ENCODE measurements around the gene KCNQ5.
"Not testable (repeated sequence)": the region's sequence is repeated elsewhere in the genome, so short reads cannot be mapped to it uniquely, and the experiment has no call there.

KCNQ5 gene

DNA sequence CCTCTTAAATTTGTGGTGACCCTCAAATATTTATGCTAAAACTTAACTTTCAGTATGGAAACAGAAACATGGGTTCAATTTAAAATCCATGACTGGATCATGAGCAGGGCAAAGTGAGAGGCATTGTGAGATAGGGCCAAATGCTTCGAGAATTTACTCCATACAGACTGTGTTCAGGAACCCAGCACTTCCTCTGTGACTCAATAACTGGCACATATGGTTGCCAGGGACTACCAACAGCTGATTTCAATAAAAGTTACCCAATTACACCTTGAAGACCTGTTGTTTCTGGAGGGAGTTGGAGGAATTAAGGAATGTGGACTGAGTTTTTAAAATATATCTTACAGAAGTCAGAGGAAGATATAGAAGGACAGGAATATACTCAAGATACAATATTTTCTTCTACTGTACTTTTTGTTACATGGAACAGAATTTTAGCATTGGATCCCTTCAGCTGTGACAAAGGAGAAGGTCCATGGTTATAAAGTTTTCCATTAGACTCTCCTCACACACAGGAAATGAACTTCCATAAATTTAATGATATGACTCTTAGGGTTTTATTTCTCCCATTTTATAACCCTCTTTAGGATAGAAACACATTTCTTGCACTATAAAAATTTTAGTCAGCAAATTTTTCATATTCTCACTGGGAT lies 344.9 kb downstream of the KCNQ5 start:
- no peak for FAIRE-seq

DNA sequence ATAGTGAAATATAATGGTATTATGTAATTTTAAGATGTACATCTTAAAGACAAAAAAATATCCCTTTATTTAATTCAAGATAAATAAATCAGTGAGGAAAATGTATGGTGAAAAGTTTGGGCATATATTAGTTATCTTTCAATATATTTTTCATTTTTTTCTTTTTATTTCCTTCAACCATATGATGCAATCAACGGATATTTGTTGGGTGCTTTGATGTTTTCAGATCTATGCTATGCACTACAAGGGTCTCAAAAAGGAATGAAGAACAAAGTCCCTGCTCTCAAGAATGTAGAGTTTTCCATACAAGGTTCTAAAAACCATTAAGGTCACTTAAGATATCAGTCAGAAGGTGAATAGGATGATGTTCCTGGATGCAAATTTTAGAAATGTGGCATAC lies 345.5 kb downstream of the KCNQ5 start:
- FAIRE-seq = no peak

DNA sequence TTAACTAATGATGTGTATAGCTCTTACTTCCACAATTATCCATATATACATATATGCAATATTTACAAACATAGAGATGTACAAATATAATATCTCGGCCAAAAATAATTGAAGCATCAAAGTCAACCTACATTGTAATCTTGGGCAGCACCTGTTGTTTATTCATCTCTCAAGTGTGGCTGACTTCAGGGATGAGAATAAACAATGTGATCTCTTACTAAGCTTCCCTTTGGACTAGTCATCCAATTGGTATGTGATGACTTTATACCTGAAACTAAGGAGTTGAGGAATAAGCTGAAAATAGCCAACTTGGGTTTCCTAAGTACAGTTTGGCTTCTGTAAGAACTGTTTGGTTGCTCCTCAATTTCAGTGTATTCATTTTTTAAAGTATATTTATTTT lies 346.8 kb downstream of the KCNQ5 start:
- FAIRE-seq = no peak

DNA sequence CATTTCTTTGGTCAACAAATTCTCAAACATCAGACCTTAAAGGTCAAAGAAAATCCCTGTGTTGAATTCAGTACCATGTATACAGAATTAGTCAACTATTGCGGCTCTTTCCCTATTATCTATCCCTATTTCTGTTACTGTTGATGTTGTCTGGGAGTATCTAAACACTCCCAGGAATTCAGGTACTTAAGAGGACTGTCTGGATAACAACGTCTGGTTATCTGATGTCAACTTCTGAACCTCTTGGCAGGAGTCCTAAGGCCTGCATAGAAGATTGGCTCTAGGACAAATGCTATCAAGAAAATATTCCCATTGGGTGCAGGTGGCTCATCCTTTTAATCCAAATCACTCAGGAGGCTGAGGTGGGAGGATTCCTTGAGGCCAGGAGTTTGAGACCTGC lies 347.8 kb downstream of the KCNQ5 start:
- no peak for FAIRE-seq

DNA sequence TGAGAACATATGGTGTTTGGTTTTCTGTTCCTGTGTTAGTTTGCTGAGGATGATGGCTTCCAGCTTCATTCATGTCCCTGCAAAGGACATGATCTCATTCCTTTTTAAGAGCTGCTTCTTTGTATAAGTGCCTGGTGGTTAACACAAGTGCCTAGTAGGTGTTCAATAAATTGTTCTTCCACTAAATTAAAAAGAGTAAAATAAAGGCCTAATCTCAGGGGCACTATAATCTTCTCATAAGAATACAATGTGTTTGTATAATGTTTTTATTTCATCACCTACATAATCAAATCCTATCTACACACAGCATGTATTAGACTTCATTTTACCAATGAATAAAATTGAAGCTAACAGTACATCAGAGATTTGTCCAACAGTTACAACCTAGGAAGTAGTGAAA lies 350.7 kb downstream of the KCNQ5 start:
- FAIRE-seq = no peak

DNA sequence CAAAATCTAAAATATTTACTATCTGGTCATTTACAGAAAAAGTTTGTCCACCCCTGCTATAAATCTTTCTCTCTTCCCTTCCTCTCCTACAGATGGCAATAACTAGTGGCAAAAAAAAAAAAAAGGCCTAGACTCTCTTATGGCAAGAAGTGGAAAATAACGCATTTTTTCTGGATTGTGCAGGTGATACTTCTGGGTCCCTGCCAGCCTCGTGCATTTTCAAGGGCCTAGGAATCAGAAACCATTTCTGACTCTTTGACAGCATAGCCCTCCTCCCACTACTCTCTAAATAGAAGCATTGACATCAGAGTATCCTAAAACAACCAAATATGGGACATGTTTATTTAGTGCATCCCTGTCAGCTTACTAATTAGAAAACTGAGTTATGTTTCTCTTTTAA lies 352.4 kb downstream of the KCNQ5 start:
- no peak for FAIRE-seq

DNA sequence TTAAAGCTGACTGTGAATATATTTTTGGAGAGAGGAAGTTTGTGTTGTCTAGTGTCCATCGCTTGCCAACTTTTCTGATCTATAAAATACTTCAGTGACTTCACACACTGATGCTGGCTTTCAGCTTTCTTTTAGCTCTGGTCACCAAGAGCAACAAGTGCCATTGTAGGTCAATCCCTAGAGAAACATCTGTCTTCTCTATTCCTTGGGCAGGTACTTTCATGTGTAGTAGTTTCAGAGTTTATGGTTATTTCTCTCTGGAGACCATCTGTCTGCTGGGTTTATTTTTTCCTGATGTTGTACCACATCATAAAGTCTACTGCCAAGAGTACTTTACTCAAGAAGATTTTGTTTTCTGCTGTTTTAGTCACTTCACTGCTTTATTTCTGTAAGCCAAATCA lies 353.5 kb downstream of the KCNQ5 start:
- no peak for FAIRE-seq

DNA sequence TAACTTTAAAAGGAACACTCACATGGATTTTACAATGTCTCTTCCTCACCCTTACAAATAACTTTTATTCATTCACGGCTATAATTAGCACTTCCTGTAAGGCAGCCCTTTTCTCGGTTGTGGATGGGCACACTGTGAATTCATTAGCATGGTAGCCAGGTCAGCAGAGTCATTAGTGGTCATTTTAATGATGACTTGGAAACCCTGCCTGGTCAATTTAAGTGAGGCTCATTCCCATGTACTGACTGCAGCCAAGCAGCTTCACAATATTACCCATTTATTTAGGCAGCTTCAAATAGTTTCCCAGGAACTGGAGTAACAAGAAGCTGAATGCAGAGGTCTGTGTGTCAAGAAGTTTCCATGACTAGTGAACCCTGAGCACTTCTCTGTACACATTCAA lies 354.6 kb downstream of the KCNQ5 start:
- no peak for FAIRE-seq

DNA sequence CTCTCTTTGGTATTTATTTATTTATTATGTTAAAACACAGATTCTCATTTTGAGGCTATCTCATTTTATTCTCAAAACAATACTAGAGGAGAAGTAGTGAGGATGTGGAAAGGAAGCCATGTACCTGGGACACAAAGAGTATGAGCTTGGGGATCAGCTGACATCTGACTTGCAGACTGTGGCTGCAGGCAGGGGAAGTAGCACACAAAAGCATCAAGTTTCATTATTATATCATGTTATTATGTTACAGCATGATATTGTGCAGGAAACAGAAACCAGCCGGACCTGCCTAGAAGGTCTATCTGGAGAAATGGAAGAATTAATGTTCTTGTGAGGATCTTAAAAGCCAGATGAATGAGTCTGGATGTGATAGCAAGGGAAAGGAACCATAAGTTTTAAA lies 355.2 kb downstream of the KCNQ5 start:
- FAIRE-seq = no peak

DNA sequence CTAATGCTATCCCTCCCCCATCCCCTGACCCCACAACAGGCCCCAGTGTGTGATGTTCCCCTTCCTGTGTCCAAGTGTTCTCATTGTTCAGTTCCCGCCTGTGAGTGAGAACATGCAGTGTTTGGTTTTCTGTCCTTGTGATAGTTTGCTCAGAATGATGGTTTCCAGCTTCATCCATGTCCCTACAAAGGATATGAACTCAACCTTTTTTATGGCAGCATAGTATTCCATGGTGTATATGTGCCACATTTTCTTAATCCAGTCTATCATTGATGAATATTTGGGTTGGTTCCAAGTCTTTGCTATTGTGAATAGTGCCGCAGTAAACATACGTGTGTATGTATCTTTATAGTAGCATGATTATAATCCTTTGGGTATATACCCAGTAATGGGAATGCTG lies 356.9 kb downstream of the KCNQ5 start:
- not testable (repeated sequence) for FAIRE-seq

DNA sequence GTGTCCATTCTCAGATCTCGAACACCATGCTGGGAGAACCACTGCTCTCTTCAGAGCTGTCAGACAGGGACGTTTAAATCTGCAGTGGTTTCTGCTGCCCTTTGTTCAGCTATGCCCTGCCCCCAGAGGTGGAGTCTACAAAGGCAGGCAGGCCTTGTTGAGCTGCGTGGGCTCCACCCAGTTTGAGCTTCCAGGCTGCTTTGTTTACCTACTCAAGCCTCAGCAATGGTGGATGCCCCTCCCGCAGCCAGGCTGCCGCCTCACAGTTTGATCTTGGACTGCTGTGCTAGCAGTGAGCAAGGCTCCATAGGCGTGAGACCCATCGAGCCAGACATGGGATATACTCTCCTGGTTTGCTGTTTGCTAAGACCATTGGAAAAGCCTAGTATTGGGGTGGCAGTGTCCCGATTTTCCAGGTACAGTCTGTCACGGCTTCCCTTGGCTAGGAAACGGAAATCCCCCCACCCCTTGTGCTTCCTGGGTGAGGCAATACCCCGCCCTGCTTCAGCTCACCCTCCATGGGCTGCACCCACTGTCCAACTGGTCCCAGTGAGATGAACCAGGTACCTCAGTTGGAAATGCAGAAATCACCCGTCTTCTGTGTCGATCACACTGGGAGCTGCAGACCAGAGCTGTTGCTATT lies 362.4 kb downstream of the KCNQ5 start:
- FAIRE-seq = not testable (repeated sequence)

DNA sequence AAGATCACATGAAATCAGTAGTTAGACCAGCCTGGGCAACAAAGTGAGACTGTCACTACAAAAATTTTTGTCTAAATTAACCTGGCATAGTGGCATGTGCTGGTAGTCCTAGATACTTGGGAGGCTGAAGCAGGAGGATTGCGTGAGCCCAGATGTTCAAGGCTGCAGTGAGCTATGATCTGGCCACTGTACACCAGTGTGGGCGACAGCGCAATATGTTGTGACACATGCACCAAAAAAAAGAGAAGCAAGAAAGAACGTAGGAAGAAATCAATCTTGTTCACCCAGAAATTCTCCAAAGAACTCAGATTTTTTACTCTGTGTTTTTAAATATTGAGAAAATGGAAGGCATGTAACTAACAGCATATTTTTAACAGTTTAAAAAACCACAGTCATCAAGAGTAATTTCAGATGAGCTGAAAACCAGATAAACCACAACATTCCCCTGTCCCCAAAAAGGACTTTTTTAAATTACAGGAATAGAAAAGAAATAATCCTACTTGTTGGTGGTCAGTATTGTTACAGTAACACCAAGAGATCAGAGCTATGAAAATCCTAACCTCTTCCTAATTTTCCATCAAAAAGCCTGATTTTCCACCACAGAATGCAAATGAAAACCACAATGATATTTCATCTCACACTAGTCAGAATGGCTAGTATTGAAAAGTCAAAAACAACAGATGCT lies 363.3 kb downstream of the KCNQ5 start:
- no peak for FAIRE-seq

DNA sequence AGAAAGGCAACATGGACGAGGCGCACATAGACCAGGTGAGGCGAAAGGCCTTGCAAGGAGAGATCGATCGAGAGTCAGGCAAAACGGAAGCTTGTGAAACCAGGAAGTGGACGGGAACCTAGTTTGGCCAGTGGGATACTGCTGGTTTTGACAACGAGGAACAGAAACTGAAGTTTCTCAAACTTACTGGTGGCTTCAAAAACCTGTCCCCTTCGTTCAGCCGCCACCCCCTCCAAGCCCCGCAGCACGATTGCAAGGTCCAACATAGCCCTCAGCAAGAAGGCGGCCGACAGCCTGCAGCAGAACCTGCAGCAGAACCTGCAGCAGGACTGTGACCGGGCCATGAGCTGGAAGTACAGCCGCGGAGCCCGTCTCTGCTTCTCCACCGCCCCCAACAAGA lies 365.4 kb downstream of the KCNQ5 start:
- no peak for FAIRE-seq

DNA sequence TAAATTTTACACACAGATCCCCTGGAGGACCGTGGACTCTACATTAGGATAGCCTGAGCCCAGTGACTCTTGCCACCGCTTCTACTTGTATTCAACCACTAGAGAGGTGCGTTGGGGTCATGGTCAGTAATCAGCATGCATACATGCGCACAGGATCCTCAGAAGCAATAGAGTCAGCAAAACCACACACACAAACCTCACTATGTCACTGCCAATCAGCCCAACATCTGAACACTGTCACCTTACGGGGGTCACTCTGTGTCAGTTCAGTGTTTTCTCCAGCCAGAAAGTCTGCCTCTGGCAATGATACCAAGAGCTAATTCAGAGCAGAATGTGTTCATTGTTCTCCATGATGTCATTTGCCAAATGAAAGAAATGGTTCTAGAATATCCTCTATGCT lies 378.1 kb downstream of the KCNQ5 start:
- no peak for FAIRE-seq

DNA sequence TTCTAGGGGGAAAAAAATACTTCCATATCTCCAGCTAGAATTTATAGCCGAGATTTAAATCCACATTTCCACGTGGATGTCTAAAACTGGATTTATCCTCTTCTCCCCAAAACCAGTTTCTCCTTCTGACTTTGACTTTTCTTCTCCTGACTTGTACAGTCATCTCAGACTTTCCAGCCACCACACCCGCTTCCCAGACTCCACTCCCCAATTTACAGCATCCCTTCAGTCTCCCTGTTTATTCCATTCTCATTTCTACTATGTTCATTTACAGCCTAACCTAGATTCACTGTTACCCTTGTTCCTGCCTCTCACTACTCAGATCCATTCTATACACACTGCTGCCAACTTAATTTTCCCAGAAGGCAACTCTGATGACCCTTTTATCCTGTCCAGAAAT lies 378.6 kb downstream of the KCNQ5 start:
- no peak for FAIRE-seq

DNA sequence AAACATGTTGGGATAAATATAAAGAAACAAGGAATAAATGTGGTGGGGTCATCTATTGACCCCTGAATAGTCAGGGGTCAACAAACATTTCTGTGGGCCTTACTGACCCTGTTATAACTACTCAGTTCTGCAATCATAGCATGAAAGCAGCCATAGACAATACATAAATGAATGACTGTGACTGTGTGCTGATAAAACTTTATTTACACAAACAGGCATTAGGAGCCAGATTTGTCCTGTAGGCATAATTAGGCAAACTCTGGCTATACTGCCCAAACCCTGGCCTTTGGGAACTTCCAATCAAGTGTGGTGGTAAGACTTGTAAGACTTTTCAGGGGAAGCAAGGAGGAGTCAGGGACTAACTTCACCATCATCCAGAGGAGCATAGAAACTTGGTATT lies 380.7 kb downstream of the KCNQ5 start:
- no peak for FAIRE-seq

DNA sequence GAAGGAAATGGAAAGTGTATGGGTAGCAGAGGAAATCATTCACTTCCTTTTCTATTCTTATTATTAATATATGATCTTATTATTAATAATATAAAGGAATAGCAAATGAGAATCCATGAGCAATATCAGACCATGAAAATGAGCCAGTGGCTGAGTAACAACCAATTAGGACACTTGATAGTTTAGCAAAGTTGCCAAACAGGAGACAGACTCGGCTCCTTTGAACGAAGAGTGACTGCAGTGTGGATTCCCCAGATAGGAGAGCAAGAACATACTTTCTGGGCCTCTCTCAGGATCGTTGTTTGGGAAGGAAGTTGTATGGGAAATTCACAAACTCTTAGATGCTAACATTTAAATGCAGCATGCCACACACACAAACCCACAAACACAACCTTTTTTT lies 381.4 kb downstream of the KCNQ5 start:
- FAIRE-seq = no peak

DNA sequence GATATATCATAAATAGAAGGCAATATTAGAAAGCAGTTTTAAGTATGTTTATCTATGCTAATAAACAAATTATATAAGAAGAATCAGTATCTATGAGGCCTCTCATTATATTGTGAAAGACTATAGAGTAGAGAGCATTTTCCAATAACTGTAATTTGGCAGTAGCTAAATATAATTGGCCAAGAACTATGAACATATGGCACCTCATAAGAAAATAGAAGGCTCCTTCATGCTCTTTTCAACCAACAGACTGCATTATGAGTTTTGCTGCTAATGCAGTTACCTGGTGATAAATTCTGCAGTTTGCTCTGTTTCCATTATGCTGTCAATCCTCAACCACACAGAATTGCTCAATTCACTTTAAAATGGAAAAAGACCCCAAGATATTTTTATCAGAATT lies 382.4 kb downstream of the KCNQ5 start:
- no peak for FAIRE-seq

DNA sequence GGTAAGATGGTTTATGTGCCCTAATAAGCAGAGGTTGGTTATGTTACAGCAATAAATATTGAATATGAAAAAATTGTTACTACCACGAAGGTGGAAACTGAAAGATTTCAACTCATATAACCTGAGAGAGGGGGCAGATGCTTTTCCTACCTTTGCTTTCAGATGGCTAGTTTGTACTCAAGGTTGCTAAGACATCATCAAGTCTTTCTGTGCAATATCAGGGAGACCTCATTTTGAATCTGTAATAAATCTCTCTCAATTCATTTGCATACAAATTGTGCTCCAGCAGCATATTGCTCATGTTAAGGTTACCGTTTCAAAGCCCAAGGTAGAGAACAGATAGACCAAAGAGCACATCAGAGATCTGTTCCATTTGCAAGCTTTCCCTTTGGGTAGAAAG lies 383.0 kb downstream of the KCNQ5 start:
- no peak for FAIRE-seq

DNA sequence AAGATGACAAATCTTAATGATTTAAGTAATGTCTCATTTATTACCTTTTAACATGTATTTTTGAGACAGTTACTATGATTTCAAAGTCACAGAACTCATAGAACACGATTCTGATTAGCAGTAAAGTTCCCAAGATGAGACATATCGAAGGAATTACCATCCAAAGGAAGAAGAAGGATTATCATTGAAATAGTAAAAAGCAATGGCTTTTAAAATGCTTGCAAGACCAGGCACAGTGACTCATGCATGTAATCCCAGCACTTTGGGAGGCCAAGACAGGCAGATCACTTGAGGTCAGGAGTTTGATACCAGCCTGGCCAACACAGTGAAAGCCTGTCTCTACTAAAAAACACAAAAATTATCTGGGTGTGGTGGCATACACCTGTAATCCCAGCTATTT lies 384.3 kb downstream of the KCNQ5 start:
- no peak for FAIRE-seq

DNA sequence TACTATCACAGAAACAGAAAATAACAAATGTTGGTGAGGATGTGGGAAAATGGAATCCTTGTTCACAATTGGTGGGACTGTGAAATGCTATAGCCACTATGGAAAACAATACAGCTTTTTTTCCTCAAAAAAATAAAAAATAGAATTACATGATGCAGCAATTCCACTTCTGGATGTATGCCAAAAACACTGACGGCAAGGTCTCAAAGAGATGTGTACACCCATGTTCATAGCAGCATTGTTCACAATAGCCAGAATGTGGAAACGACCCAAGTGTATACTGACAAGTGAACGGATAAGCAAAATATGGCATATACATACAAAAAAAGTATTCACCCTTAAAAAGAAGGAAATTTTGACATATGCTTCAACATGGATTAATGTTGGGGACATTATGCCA lies 390.1 kb downstream of the KCNQ5 start:
- no peak for FAIRE-seq

DNA sequence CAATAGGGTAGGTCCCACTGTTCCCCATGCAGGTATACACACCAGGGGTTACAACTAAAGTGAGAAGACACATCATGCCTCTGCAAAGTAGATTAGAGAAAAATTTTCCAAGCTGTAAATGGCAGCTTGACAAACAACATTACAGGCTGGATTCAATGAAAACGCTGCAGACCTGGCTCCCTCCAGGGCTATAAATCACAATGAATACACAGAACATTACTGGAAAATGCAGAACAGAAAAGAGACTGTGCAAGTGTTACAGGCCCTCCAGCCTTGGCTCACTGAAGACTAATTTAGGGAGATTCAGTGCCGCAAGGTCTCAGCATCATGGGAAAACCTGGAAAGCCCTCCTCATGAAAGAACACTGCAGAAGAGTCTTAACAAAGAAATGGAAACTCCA lies 395.6 kb downstream of the KCNQ5 start:
- FAIRE-seq = no peak

DNA sequence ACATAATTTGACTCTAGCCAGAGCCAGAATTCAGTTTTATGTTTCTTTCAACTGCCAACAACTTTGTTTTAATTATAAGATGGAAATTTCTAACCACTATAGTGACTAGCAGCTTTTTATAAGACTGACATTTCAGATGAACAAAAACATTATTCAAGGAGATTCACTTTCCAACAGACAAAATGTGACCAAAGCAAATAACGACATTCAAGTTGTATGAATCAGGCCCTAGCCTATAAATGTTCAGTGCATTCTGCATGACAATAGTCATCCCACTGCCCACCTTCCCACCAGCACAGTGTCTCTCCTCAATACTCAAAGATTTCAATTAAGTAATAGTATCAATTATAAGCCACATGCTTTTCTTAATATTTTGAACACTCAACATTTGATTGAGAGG lies 402.7 kb downstream of the KCNQ5 start:
- no peak for FAIRE-seq

DNA sequence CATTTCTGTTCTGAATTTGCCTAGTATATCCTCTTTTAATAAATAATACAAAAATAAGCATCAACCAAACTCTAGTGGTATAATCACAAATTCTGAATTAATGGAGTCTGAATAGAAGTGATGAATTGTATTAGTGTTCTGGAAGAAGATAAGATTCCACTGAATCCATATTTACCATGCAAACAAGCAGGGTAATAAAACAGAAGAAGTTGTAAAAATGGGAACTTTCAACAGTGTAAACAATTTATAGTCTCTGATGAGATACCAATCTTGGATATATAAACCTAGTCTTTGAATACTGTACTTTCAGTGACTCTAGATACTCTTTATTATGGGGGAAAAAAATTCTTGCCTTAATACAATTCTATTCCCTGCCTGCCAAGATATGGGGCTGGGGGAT lies 405.8 kb downstream of the KCNQ5 start:
- no peak for FAIRE-seq

Measured in colon (tissue), 2 donors.